Measurements from ENCODE around the gene HIVEP3. TPM values are rescaled to one million over a fixed set of nuclear protein-coding genes. Genes with fewer than 3 reads are reported as not detected.

Gene HIVEP3
- total RNA-seq, 1 experiment from 2014 or later = 1.4 TPM

- Histone ChIP-seq H2BK12ac (ENCODE audit: insufficient read length, low read depth, low read length) (no peak overlapping the region), H2BK5ac (ENCODE audit: insufficient read length, low read length) (no peak overlapping the region), H3K23me2 (ENCODE audit: insufficient read length, low read depth, low read length, poor library complexity, severe bottlenecking) (no peaks in the 10 kb centered on the region), H2AK5ac (ENCODE audit: insufficient read length, low read length) (no peak overlapping the region), H4K5ac (ENCODE audit: insufficient read length, low read depth, low read length) (no peak overlapping the region), H2BK20ac (ENCODE audit: low read depth, low read length, poor library complexity, severe bottlenecking) (no peak overlapping the region), H3K79me1 (ENCODE audit: insufficient read depth, low read depth, low read length, poor library complexity, severe bottlenecking) (no peaks in the 10 kb centered on the region), H3K27ac (ENCODE audit: insufficient read length, low read depth, low read length) (no peak overlapping the region), H3T11ph (ENCODE audit: low read length) (no peak overlapping the region), H3K4ac (ENCODE audit: low read depth, low read length) (no peak overlapping the region), H2BK15ac (ENCODE audit: low read depth, low read length) (no peak overlapping the region), H3K79me2 (ENCODE audit: insufficient read depth, low read length) (no peaks in the 10 kb centered on the region), H4K8ac (replicated peaks; ENCODE audit: insufficient read length, low read depth, low read length) (no peak overlapping the region), H4K91ac (ENCODE audit: insufficient read length, low read depth, low read length) (no peak overlapping the region), H3K9me3 (ENCODE audit: control insufficient read depth, low read depth, low read length) (no peaks in the 10 kb centered on the region), H2BK120ac (ENCODE audit: low read depth, low read length, poor library complexity, severe bottlenecking) (no peak overlapping the region), H3K23ac (ENCODE audit: insufficient read length, low read depth, low read length) (no peak overlapping the region), H3K56ac (ENCODE audit: insufficient read length, low read depth, low read length) (no peak overlapping the region), H3K4me2 (ENCODE audit: insufficient read depth, insufficient read length, low read length) (no peak overlapping the region), H3K9ac (ENCODE audit: extremely low read depth, insufficient read length, low read length) (no peak overlapping the region), H4K20me1 (ENCODE audit: control insufficient read depth, insufficient read depth, insufficient read length) (no peaks in the 10 kb centered on the region), H2AFZ (ENCODE audit: low read length) (no peak overlapping the region), H3K4me1 (ENCODE audit: insufficient read depth, low read length) (no peaks in the 10 kb centered on the region), H3K14ac (ENCODE audit: insufficient read depth, low read length) (no peak overlapping the region), H3K18ac (ENCODE audit: insufficient read length, low read depth, low read length) (no peak overlapping the region), H3K27me3 (ENCODE audit: insufficient read depth, low read length) (no peaks in the 10 kb centered on the region)
- no peaks in the 10 kb centered on the region for H3K9me3 Mint-ChIP-seq
- H3K4me3 Mint-ChIP-seq = no peak overlapping the region
- DNase-seq = no peak
- TF ChIP-seq CTCF (conservative IDR thresholded peaks at IDR 0.05) = no peak
- H3K27ac Mint-ChIP-seq = no peak overlapping the region
- H3K4me1 Mint-ChIP-seq = peaks cover 10 to 12% of the 10 kb centered on the region in 2 experiments
- peaks cover 2% of the 10 kb centered on the region; the same call in 1 of the 2 replicates for H3K27me3 Mint-ChIP-seq (ENCODE audit: low read depth)
- H3K36me3 Mint-ChIP-seq (ENCODE audit: insufficient read depth in 1 of 3, low read depth in 3 of 3) = no peaks in the 10 kb centered on the region
- no CpG with 5 or more reads among the region's 1 CpG for WGBS (ENCODE audit: extremely low coverage, insufficient read length, low lambda C conversion rate)
These were observed 238.7 kb downstream of the HIVEP3 start for GRCh38 chr1:41679994-41680393.

All from H9 (cell line).